ENCODE measurements around the gene RPL39.

RPL39 gene

DNA sequence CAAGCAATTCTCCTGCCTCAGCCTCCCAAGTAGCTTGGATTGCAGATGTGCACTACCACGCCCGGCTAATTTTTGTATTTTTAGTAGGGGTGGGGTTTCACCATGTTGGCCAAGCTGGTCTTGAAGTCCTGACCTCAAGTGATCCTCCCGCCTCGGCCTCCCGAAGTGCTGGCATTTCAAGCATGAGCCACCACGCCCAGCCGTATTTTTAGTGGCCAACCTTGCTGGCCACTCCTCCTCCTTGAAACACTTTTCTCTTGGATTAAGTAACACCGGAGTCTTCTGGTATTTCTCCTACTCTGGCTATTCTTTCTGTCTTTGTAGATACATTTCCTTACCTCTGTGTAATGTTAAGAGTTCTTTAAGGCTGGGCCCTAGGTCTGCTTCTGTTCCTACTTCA lies 11.1 kb upstream of the RPL39 start:
- no peak overlapping the region for H3K27ac ChIP-seq
- TF ChIP-seq, protein P1, sequence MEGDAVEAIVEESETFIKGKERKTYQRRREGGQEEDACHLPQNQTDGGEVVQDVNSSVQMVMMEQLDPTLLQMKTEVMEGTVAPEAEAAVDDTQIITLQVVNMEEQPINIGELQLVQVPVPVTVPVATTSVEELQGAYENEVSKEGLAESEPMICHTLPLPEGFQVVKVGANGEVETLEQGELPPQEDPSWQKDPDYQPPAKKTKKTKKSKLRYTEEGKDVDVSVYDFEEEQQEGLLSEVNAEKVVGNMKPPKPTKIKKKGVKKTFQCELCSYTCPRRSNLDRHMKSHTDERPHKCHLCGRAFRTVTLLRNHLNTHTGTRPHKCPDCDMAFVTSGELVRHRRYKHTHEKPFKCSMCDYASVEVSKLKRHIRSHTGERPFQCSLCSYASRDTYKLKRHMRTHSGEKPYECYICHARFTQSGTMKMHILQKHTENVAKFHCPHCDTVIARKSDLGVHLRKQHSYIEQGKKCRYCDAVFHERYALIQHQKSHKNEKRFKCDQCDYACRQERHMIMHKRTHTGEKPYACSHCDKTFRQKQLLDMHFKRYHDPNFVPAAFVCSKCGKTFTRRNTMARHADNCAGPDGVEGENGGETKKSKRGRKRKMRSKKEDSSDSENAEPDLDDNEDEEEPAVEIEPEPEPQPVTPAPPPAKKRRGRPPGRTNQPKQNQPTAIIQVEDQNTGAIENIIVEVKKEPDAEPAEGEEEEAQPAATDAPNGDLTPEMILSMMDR (conservative IDR thresholded peaks at IDR 0.05) = no peak
- no peak for TF ChIP-seq ZFX (IDR thresholded peaks at IDR 0.05)

DNA sequence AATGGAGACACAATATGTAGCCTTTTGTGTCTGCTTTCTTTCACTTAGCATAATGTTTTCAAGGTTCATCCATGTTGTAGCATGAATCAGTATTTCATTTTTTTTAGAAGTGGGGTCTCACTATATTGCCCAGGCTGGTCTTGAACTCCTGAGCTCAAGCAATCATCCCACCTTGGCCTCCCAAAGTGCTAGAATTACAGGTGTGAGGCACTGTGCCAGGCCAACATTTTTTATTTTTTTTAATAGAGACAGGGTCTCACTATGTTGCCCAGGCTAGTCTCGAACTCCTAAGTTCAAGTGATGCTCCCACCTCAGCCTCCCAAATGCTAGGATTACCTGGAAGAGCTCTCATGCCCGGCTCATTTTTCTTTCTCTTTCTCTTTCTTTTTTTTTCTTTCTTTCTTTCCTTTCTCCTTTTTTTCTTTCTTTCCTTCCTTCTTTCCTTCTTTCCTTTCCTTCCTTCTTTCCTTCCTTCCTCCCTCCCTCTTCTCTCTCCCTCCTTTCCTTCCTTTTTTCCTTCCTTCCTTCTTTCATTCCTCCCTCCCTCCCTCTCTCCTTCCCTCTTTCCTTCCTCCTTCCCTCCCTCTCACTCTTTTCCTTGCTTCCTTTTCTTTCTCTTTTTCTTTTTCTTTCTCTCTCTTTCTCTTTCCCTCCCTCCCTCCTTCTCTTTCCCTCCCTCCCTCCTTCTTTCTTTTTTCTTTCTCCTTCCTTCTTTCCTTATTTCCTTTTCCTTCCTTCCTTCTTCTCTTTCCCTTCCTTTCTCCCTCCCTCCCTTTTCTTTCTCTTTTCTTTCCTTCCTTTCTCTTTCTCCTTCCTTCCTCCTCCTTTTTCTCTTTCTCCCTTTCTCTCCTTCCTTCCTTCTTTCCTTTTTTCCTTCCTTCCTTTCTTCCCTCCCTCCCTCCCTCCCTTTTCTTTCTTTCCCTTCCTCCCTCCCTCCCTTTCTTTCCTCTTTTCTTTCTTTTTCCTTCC lies 10.1 kb upstream of the RPL39 start:
- no peak overlapping the region for H3K27ac ChIP-seq
- TF ChIP-seq, protein P1 (conservative IDR thresholded peaks at IDR 0.05) = no peak
- TF ChIP-seq ZFX (IDR thresholded peaks at IDR 0.05) = no peak

DNA sequence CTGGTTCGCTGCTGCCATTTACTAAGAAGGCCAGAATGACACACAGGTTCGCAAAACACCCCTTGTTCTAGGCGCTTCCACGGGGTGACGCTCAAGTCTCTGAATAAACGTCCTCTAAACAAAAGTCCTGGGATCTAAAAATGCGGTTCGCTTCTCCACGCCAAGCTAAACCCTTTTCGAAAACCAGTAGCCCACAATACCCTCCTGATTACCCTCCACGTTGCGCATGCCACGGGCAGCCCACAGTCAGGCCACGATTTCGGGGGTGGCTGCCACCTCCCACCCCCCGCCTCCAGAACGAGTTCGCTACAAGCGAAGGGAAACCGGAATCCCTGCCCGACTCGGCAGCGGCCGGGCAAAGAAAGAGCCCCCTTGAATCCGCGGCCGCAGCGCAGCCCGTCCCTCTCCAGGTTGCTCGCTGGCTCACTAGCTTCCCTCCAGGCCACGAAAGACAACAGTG lies 423 bp downstream of the RPL39 start:
- peak; percentile 44; the same call in 1 of the 2 replicates for TF ChIP-seq ZFX (IDR thresholded peaks at IDR 0.05)
- TF ChIP-seq, protein P1 (conservative IDR thresholded peaks at IDR 0.05) = no peak
- peak overlapping the region; percentile 88 for H3K27ac ChIP-seq

DNA sequence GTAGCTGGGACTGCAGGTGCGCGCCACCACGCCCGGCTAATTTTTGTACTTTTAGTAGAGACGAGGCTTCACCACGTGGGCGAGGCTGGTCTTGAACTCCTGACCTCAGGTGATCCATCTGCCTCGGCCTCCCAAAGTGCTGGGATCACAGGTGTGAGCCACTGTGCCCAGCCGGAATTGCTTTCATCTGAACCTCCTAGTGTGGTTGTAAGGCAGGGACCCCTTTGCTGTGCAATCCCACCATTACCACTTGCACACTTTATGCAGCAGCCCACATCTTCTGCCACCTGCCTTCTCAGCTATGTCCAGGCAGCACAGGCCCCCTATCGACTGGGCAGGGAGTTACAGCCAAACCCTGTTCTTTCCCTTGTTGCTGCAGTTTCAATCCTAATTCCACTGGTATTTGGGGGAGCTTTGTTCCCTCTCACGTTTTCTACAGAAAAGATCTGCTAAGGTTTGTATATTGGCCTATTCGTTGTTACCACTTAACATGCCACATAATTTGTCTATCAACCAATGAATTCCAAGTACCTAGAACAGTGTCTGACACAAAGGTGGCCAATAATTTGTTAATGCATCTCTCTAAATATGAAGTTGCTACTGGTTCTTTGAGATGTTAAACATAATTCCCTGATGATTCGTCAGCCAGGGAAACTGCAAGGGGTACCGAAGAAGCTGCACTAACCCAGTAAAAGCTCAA lies 6.5 kb downstream of the RPL39 start:
- TF ChIP-seq, protein P1 (conservative IDR thresholded peaks at IDR 0.05) = peak; percentile 65
- no peak for TF ChIP-seq ZFX (IDR thresholded peaks at IDR 0.05)

DNA sequence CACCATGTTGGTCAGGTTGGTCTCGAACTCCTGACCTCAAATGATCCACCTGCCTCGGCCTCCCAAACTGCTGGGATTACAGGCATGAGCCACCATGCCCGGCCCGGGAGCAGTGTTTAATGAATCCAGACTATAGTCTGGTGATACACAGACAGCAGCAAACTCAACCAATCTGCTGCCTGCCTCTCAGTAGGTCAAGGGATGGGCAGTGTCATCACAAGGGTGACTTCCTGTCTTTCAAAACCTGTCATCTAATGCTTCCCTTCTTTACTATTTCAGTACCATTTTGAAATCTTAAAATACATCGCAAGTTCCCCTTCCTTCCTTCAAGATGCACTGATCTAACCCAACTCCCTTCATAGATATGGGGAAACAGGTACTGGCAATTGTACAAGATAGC lies 8.4 kb downstream of the RPL39 start:
- TF ChIP-seq ZFX (IDR thresholded peaks at IDR 0.05) = no peak
- TF ChIP-seq, protein P1 (conservative IDR thresholded peaks at IDR 0.05) = no peak
- no peak overlapping the region for H3K27ac ChIP-seq

More for the DNA sequence above, 6.5 kb downstream of the RPL39 start:
- H3K27ac ChIP-seq = no peak overlapping the region

DNA sequence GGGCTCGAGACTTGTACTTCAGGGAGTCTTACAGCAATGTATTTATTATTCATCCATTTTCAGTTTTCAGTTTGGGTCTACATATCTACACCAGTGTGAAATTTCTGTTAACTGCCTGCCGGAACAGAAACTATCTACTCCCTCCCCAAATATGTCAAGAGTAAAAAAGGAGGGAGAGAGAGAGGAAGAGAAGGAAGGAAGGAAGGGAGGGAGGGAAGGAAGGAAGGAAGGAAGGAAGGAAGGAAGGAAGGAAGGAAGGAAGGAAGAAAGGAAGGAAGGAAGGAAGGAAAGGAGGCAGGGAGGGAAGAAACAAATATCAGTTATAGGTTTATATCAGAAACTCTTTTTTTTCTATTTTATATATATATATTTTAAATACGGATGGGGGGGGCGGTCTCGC lies 12.6 kb downstream of the RPL39 start:
- H3K27ac ChIP-seq = no peak overlapping the region
- TF ChIP-seq, protein P1 (conservative IDR thresholded peaks at IDR 0.05) = no peak
- TF ChIP-seq ZFX (IDR thresholded peaks at IDR 0.05) = no peak

All from C4-2B (cell line).